Progenitor cell of endocrine pancreas (in vitro differentiated cells): ENCODE measurements around the gene COL23A1. TPM values are rescaled to one million over a fixed set of nuclear protein-coding genes. Genes with fewer than 3 reads are reported as not detected.

Source experiments
- DNase-seq: peaks from one replicate; pipeline ENCODE4 v3.0.0; 2021; ENCODE audit warnings: low spot score; ENCODE audit not compliant: unreplicated experiment
- H3K27ac Mint-ChIP-seq: 2 replicates; pipeline ENCODE4 v1.8.0; 2021; ENCODE audit warnings: mild to moderate bottlenecking, moderate library complexity, mixed read lengths
- H3K27me3 Mint-ChIP-seq: 2 replicates; pipeline ENCODE4 v1.8.0; 2021; ENCODE audit warnings: mixed read lengths
- H3K36me3 Mint-ChIP-seq: 2 replicates; pipeline ENCODE4 v1.8.0; 2022; ENCODE audit warnings: mixed read lengths; ENCODE audit not compliant: insufficient read depth
- H3K4me1 Mint-ChIP-seq: 2 replicates; pipeline ENCODE4 v1.8.0; 2021; ENCODE audit warnings: low read depth, mixed read lengths
- H3K4me3 Mint-ChIP-seq: 2 replicates; pipeline ENCODE4 v1.8.0; 2021; ENCODE audit warnings: low read depth, mild to moderate bottlenecking, moderate library complexity, mixed read lengths
- H3K9me3 Mint-ChIP-seq: 2 replicates; pipeline ENCODE4 v1.8.0; 2021; ENCODE audit warnings: low read depth, mixed read lengths
- CTCF ChIP-seq: fragments of 200-600 bp; sonication (generic); IDR thresholded peaks from one replicate; pipeline ENCODE4 v1.5.0; 2021; ENCODE audit warnings: antibody characterized with exemption, mild to moderate bottlenecking; ENCODE audit not compliant: unreplicated experiment
- total RNA-seq: library from RNA; stranded (reverse); gene quantifications from 2 replicates; pipeline ENCODE4 v1.2.1, GENCODE V29; 2021

The COL23A1 gene
- total RNA-seq, 1 donor from 2014 or later, result 0.36 TPM

GRCh38 chr5:178434851-178435250, 155.3 kb downstream of the COL23A1 start:
- Mint-ChIP-seq H3K27me3 (peaks cover 19% of the 10 kb centered on the region), H3K9me3 (peaks cover 5% of the 10 kb centered on the region), H3K27ac (no peak overlapping the region), H3K4me3 (no peak overlapping the region), H3K4me1 (no peaks in the 10 kb centered on the region), H3K36me3 (no peaks in the 10 kb centered on the region)
- no peak for DNase-seq
- no peak for TF ChIP-seq CTCF

- Mint-ChIP-seq H3K4me3 (no peak overlapping the region), H3K27me3 (peaks cover 24% of the 10 kb centered on the region), H3K27ac (no peak overlapping the region), H3K9me3 (peaks cover 5% of the 10 kb centered on the region), H3K36me3 (no peaks in the 10 kb centered on the region), H3K4me1 (peaks cover 2% of the 10 kb centered on the region)
- DNase-seq, result no peak
- TF ChIP-seq CTCF, result no peak
Observed at GRCh38 chr5:178434016-178434761, 156.0 kb downstream of the COL23A1 start.

- DNase-seq, result no peak
- H3K9me3 Mint-ChIP-seq, result peaks cover 5% of the 10 kb centered on the region
- peaks cover 24% of the 10 kb centered on the region for H3K27me3 Mint-ChIP-seq
- H3K4me1 Mint-ChIP-seq, result peaks cover 2% of the 10 kb centered on the region
- H3K4me3 Mint-ChIP-seq, result no peak overlapping the region
- H3K36me3 Mint-ChIP-seq, result no peaks in the 10 kb centered on the region
- H3K27ac Mint-ChIP-seq, result no peak overlapping the region
- TF ChIP-seq CTCF, result no peak
Observed at GRCh38 chr5:178433273-178433775, 156.9 kb downstream of the COL23A1 start.

GRCh38 chr5:178432421-178433272, 157.5 kb downstream of the COL23A1 start:
- peaks cover 5% of the 10 kb centered on the region for H3K9me3 Mint-ChIP-seq
- no peaks in the 10 kb centered on the region for H3K36me3 Mint-ChIP-seq
- peaks cover 27% of the 10 kb centered on the region for H3K27me3 Mint-ChIP-seq
- DNase-seq, result no peak
- H3K4me1 Mint-ChIP-seq, result peaks cover 2% of the 10 kb centered on the region
- H3K4me3 Mint-ChIP-seq, result no peak overlapping the region
- TF ChIP-seq CTCF, result no peak
- no peak overlapping the region for H3K27ac Mint-ChIP-seq

GRCh38 chr5:178431782-178432165, 158.4 kb downstream of the COL23A1 start:
- H3K27me3 Mint-ChIP-seq, result peaks cover 32% of the 10 kb centered on the region
- no peak overlapping the region for H3K27ac Mint-ChIP-seq
- peaks cover 5% of the 10 kb centered on the region for H3K9me3 Mint-ChIP-seq
- no peak for DNase-seq
- H3K36me3 Mint-ChIP-seq, result no peaks in the 10 kb centered on the region
- no peak for TF ChIP-seq CTCF
- no peak overlapping the region for H3K4me3 Mint-ChIP-seq
- H3K4me1 Mint-ChIP-seq, result peaks cover 2% of the 10 kb centered on the region
